ENCODE data around the gene PCNT.
"Not testable (repeated sequence)": the region's sequence is repeated elsewhere in the genome, so short reads cannot be mapped to it uniquely, and the experiment has no call there.

Gene PCNT

GRCh38 chr21:46304955-46305354, 19.0 kb upstream of the PCNT start:
- TF ChIP-seq, protein P1, sequence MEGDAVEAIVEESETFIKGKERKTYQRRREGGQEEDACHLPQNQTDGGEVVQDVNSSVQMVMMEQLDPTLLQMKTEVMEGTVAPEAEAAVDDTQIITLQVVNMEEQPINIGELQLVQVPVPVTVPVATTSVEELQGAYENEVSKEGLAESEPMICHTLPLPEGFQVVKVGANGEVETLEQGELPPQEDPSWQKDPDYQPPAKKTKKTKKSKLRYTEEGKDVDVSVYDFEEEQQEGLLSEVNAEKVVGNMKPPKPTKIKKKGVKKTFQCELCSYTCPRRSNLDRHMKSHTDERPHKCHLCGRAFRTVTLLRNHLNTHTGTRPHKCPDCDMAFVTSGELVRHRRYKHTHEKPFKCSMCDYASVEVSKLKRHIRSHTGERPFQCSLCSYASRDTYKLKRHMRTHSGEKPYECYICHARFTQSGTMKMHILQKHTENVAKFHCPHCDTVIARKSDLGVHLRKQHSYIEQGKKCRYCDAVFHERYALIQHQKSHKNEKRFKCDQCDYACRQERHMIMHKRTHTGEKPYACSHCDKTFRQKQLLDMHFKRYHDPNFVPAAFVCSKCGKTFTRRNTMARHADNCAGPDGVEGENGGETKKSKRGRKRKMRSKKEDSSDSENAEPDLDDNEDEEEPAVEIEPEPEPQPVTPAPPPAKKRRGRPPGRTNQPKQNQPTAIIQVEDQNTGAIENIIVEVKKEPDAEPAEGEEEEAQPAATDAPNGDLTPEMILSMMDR (conservative IDR thresholded peaks at IDR 0.05; ENCODE audit: low read length) = no peak
- no peak overlapping the region for H3K4me3 ChIP-seq (ENCODE audit: low read length)
- DNase-seq (ENCODE audit: low read depth) = no peak

DNA sequence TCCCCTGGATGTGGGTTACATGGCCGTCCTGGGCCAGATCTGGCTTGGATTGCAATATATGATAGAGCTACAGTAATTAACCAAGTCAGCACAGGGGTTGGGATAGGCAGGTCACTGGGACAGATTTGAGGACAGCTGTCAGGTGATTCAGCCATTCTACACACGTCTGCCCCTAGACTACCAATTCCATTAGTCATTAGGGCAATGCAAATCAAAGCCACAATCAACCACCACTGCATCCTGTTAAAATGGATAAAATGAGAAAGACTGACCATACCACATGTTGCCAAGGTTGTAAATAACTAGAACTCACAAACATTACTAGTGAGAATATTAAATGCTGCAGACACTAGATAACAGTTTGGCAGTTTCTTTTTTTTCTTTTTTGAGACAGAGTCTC, 16.3 kb upstream of the PCNT start:
- TF ChIP-seq, protein P1 (conservative IDR thresholded peaks at IDR 0.05; ENCODE audit: low read length) = no peak
- H3K4me3 ChIP-seq (ENCODE audit: low read length) = no peak overlapping the region
- peak; percentile 76 for DNase-seq (ENCODE audit: low read depth)

DNA sequence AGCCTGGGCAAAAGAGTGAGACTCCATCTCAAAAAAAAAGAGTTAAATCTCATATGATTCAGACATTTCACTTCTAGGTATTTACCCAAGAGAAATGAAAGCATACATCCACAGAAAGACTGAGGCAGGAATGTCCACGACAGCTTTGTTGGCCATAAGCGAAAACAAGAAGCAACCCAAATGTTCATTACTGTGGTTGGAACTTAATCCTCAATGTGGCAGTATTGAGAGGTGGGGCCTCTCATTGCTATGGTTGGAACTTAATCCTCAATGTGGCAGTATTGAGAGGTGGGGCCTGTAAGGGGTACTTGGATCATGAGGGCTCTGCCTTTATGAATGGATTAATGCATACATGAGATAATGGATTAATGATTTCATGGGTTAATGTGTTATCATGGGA, 15.5 kb upstream of the PCNT start:
- H3K4me3 ChIP-seq (ENCODE audit: low read length) = no peak overlapping the region
- no peak for DNase-seq (ENCODE audit: low read depth)
- TF ChIP-seq, protein P1 (conservative IDR thresholded peaks at IDR 0.05; ENCODE audit: low read length) = no peak

GRCh38 chr21:46310260-46310659, 13.7 kb upstream of the PCNT start:
- DNase-seq (ENCODE audit: low read depth); H3K4me3 ChIP-seq (ENCODE audit: low read length): not testable (repeated sequence)

DNA sequence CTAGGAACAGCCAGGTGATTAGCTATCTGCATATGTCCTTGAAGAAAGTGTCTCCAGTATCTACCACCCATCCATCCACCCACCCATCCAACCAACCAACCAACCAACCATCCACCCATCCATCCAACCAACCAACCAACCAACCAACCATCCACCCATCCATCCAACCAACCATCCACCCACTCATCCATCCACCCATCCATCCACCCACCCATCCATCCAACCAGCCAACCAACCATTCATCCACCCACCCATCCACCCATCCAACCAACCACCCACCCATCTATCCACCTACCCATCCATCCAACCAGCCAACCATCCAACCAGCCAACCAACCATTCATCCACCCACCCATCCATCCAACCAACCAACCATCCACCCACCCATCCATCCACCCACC, 12.4 kb upstream of the PCNT start:
- TF ChIP-seq, protein P1 (conservative IDR thresholded peaks at IDR 0.05; ENCODE audit: low read length) = no peak
- DNase-seq (ENCODE audit: low read depth) = no peak
- no peak overlapping the region for H3K4me3 ChIP-seq (ENCODE audit: low read length)

DNA sequence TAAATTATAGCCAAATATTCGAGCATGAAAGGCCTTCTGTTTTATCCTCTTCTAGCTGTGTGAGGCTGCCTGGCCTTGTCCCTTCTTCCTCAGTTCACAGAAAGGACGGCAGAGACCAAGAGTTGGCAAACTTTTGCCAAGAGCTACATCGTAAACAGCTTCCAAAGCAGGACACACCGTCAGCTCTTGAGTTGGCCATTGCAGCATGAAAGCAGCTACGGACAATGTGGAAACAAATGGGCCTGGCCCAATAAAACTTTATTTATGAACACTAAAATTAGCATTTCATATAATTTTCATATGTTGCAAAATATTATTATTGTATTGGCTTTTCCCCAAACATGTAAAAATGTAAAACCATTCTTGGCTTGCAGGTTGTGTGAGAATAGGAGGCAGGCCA, 11.0 kb upstream of the PCNT start:
- no peak overlapping the region for H3K4me3 ChIP-seq (ENCODE audit: low read length)
- no peak for DNase-seq (ENCODE audit: low read depth)
- TF ChIP-seq, protein P1 (conservative IDR thresholded peaks at IDR 0.05; ENCODE audit: low read length) = no peak

- no peak for DNase-seq (ENCODE audit: low read depth)
- TF ChIP-seq, protein P1 (conservative IDR thresholded peaks at IDR 0.05; ENCODE audit: low read length) = no peak
- H3K4me3 ChIP-seq (ENCODE audit: low read length) = no peak overlapping the region
Measured at GRCh38 chr21:46314441-46315020, 9.4 kb upstream of the PCNT start.
